H54 (cell line): ENCODE measurements around the gene HSD17B12.
"Not testable (repeated sequence)": the region's sequence is repeated elsewhere in the genome, so short reads cannot be mapped to it uniquely, and the experiment has no call there.

Experiments
- DNase-seq: peaks from one replicate; pipeline ENCODE4 v3.0.0; 2011; ENCODE audit warnings: low spot score, mixed read lengths; ENCODE audit not compliant: insufficient read length
- FAIRE-seq: peaks from 3 replicates; lab custom pipeline; 2011; peaks lifted over from hg19 to GRCh38; lab: Jason Lieb, UNC
- POLR2A ChIP-seq: IDR thresholded peaks from 2 replicates; pipeline ENCODE4 v1.6.1; 2011; ENCODE audit warnings: low read depth, mild to moderate bottlenecking, low read length

Gene HSD17B12

DNA sequence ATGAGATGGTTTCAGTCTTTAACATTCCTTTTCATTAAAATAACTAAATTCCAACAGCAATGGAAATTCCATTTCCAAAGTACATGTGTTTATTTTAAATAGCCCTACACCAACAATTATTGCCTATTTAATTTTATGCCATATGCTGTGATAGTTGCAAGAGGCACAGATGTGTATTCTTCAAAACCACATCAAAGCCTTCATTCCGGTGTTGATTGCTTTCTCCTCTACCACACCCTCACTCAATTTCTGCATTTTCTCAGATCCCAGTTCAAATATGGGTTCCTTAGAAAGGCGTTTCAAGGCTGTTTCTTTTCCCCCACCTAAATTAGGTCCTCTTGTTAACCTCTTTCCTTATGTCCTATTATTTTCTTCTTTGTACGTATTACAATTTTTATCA lies 6.0 kb upstream of the HSD17B12 start:
- FAIRE-seq, result no peak
- no peak for TF ChIP-seq POLR2A
- no peak for DNase-seq

DNA sequence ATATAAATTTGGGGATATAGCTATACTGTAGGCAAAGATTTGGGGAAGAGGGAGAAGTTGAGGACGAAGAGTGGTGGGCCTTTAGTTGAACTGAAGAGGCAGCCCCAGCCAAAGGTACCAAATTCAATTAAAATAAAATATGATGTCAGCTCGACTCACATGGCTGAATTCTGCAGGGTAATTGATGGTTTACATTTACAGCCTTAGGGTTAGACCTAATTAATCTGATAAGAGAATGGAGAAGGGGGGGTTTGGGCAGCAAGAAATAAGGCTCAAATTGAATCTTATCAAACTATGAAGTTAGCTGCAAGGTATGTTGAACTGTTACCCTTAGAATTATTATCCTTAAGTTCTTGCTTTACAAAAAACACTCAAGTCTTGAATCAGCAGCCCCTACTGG lies 3.6 kb upstream of the HSD17B12 start:
- DNase-seq (no peak), FAIRE-seq (no peak)
- no peak for TF ChIP-seq POLR2A

DNA sequence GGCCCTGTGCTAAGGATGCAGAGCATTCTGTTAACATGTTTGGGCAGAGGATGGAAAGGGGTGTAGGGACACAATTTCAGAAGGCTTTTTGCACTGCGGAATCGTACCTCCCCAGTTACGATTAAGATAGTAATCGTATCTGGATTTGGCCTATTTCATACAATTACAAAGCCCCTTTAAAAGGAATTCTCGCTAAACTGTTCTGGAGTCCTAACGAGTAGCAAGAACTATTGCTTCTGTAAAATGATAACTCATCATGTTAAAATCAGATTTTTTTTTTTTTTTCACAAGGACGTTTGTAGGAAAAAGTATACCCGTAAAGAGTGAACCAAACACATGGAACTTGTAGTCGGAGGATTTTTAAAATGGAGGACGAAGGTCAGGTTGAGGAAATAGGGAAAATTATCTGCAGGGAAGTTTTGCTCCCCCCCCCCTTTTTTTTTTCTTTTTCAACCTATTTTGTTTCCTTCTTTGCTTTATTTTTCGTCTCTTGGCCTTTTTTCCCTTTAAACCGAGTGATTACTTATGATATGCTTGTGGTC lies 934 bp downstream of the HSD17B12 start:
- FAIRE-seq (no peak), DNase-seq (no peak)
- no peak for TF ChIP-seq POLR2A

DNA sequence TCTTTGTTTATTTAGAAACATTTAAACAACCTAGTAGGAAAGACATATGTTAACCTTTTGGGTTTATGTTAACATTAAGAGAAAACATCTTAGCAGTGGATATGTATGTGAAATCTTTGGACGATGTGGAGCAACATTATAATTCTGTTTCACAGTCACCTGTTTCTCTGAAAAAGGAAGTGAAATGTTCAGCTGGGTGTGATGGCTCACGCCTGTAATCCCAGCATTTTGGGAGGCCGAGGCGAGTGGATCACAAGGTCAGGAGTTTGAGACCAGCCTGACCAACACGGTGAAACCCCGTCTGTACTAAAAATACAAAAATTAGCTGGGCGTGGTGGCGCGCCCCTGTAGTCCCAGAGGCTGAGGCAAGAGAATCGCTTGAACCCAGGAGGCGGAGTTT lies 1.5 kb downstream of the HSD17B12 start:
- not testable (repeated sequence) for DNase-seq, FAIRE-seq

DNA sequence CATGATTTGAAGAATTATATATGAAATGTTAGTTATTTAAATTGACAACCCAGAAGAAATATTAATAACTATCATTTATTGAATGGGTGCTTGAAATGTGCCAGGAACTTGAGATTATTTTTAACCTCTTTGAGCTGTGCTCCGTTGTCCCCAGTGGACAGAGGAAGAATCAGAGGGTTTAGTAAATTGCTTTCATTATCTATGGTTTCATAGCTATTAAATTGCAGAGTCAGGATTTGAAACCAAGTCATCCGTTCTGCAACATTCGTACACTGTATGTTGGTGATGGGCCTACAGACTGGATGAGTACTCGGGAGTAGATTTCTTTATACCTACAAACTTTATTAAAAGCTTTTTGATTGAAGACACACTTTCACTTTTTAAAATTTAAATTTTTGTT lies 4.9 kb downstream of the HSD17B12 start:
- DNase-seq (no peak), FAIRE-seq (no peak)
- no peak for TF ChIP-seq POLR2A

DNA sequence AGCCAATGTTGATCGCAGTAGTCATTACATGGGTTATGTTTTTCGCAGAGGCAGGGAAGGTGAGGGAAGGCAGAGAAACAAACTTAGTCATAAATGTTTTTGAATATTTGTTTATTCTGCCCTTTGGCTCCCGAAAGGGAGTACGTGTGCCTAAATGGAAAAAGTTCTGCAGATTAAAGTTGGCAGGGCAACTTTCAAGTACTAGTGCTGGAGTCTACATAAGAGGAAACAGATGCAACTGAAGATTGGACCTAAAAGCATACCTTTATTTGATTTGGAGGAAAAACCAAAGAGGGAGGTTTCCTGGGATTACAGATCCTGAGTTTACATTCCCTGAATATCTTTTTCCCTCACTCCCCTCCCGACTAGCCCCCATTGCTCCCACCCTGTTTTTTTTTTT lies 5.7 kb downstream of the HSD17B12 start:
- no peak for FAIRE-seq
- TF ChIP-seq POLR2A, result no peak
- DNase-seq, result no peak

DNA sequence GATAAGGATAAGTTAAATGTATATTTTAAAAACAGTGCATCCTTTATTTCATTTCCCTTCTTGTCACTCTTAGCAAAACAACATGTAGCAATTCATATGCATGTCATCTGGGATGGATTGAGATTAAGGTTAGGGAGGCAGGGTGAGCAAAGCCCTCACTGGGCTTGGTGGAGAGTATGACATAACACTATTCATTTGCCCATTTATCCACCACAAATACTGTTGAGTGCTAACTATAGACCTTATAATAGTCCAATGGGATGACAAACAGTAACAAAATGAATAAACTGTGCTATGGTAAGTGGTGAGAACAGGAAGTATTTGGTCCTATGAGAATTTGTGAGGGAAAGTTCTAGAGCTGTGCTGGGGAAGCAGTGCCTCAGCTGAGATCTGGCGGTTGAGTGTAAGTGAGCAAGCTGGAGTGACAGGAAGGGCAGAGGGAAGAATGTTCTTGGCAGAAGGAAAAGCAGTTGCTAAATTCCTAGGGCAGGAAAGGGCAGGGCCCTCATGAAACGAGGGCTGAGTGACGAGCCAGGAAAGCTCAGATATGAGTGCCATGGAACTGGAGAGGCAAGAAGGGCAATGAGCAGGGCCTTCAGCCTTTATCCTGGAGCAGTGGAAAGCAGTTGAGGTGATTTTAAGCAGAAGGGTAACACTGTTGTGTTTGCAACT lies 6.7 kb downstream of the HSD17B12 start:
- DNase-seq (no peak), FAIRE-seq (peak; percentile 45)
- no peak for TF ChIP-seq POLR2A

DNA sequence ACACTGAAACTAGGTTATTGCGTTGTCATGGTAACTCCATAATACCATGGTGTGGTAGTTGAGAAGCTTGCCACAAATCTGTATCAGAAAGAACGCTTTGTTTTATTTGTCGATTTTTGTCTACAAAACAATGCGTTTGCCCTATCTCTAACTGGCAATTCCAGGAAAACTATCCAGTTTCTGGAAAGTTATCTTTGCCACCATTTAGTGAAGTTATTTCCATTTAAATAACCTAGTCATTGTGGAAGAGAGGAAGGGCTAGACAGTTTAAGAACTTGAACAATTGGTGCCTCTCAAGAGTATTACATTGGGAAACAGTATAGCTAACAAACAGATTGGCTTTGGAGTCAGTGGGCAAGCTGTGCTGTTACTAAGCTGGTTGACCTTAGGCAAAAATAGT lies 7.9 kb downstream of the HSD17B12 start:
- FAIRE-seq (no peak), DNase-seq (no peak)
- TF ChIP-seq POLR2A, result no peak

DNA sequence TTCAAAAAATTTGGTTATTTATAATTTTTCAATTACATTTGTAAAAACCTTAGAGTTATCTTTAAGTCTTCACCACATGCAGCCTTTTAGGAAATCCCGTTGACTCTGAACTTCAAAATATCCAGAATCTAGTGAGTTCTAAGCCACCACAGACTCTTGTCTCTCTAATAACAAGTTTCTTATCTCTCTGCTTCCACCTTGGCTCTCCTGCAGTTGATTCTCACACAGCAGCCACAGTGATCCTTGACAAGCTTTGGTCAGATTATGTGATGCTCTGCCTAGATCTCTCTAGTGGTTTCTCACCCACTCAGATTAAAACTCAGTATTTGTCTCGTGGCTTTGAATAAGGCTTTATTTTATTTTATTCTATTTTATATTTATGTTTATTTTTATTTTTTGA lies 8.6 kb downstream of the HSD17B12 start:
- TF ChIP-seq POLR2A, result no peak
- DNase-seq (no peak), FAIRE-seq (no peak)

DNA sequence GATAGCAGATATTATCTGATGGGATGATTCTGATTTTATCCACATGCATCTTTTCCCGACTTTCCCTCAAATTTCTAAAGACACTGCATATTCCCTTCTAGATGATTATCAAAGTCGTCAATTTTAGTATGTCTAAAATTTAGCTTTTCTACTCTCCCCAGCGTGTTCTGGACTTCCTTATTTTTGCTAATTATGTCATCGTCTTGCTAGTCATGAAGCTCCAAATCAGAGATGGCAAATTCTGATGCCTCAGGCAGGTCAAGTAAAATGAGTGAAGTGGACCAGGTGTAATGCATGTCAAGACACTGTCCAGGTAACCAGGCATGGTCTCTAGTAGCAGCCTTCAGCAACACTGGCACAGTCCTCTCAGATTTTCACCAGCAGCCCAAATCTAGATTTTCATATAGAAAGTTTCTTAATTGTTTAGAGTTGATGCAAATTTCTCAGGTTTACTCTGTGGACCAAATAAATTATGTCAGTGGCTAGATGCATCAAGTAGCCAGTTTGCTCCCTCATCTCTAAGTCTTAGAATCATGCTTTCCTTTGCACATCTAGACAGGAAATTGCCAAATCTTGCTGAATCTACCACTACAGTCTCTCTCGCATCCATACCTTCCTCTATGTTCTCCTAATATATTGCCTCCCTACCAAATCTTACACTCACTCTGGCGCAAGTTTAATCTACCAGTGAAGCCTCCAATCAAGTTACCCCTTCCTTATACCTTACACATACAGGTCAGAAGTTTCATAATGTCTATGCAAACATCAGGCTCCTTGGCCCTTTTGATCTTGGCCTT lies 10.6 kb downstream of the HSD17B12 start:
- no peak for TF ChIP-seq POLR2A
- DNase-seq (no peak), FAIRE-seq (no peak)

DNA sequence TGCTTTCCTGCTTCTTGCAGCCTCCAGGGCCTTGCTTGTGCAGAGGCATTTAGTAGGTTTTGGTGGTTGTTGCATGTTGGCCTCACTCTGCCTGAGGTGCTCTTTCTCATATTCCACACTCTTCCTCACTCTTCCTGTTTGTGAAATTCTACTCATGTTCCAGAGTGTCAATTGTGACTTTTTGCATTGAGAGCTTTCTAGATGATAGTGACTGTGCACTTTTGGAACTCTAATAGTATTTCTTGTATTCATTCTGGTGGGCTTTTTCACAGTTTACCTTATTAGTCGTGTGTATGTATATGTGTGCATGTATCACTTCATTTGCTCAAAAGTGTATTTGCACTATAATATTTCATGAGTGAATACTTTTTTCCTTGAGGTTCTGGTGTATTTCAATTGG lies 11.3 kb downstream of the HSD17B12 start:
- FAIRE-seq (no peak), DNase-seq (no peak)
- no peak for TF ChIP-seq POLR2A

DNA sequence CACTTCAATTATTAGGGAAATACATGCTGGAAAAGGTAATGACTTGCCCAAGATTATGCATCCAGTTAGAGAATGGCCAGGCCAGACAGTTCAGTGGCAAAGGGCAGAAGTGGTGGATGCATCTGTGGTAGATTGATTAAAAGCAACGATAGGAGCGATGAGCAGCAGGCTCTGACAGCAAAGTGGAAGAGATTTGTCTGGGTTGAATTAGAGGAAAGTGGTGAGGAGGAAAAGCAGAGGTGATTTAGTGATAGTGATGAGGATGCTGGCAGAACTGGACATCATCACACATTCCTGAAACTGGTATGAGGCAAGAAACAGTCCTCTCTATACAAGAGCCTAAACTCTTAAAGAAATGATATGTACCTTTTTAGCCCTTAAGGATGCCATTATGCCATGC lies 12.5 kb downstream of the HSD17B12 start:
- no peak for DNase-seq
- no peak for TF ChIP-seq POLR2A
- no peak for FAIRE-seq

DNA sequence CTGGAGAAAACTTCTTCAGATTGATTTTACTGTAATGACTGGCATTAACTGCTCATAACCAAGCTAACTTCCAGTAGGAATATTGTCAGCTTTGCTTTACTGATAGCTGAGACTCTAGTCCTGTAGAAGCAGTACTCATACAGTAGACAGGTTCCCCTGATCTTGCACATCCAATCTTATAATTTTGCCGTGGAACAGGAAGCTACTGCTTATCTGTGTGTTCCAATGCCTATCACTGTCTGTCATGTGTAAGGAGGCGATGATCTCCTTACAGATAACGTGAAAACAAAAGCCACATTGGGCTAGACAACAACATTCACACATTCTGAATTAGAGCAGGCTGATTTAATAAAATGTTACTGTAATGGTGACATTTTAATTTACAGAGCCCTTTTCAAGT lies 13.2 kb downstream of the HSD17B12 start:
- TF ChIP-seq POLR2A, result no peak
- FAIRE-seq (no peak), DNase-seq (no peak)

DNA sequence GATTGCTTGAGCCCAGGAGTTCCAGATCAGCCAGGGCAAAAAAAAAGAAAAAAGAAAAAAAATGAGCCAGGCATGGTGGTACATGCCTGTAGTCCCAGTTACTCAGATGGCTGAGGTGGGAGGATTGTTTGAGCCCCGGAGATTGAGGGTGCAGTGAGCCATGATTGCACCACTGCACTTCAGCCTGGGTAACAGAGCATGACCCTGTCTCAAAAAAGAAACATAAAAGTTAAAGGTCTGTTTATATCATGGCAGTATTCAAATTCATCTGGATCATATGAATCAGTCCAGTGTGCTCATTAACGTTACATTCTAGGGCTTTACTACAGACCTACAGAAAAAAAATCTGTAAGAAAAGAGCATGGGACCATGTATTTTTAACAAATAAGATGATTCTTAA lies 13.9 kb downstream of the HSD17B12 start:
- TF ChIP-seq POLR2A, result no peak
- DNase-seq (no peak), FAIRE-seq (no peak)

DNA sequence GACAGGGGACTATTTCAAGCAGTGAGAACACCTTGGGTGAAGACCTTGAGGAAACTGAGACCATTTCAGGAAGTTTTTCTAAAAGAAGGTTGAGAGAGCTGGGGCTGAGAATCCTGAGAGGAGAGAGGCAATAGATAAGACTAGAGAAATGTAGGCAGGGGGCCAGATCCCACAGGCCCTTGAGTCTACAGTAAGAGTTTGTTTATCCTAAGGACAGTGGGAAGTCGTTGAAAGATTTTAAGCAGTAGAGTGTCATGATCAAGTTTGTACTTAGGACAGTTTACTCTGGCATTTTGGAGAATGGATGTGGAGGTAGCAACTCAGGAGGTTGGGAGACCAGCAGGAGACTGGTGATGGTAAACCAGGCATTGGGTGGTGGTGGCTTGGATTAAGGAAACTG lies 17.1 kb downstream of the HSD17B12 start:
- TF ChIP-seq POLR2A, result no peak
- no peak for DNase-seq
- no peak for FAIRE-seq
